Measurements from ENCODE around the gene TET2.
A peak's percentile ranks its signal among the peaks of the same experiment; 100 is the strongest.

Gene TET2

GRCh38 chr4:105146276-105147015, at the start of gene TET2:
Gene TET2 (plus strand): TSS chr4:105146876. CDS start chr4:105233943, 87,067 bp downstream.
- peak; percentile 80 for DNase-seq (ENCODE audit: low read depth)
- H3K4me3 ChIP-seq (ENCODE audit: low read length), result peak within 1 kb of the TSS; percentile 92
- no peak for TF ChIP-seq CTCF (conservative IDR thresholded peaks at IDR 0.05; ENCODE audit: low read length)

- no peak overlapping the region for H3K4me3 ChIP-seq (ENCODE audit: low read length)
- no peak for DNase-seq (ENCODE audit: low read depth)
- TF ChIP-seq CTCF (conservative IDR thresholded peaks at IDR 0.05; ENCODE audit: low read length), result no peak
Measured at GRCh38 chr4:105102016-105102415, 44.7 kb upstream of the TET2 start.

- TF ChIP-seq CTCF (conservative IDR thresholded peaks at IDR 0.05; ENCODE audit: low read length), result no peak
- no peak overlapping the region for H3K4me3 ChIP-seq (ENCODE audit: low read length)
- DNase-seq (ENCODE audit: low read depth), result no peak
Measured at GRCh38 chr4:105106426-105106825, 40.2 kb upstream of the TET2 start.

- no peak for DNase-seq (ENCODE audit: low read depth)
- H3K4me3 ChIP-seq (ENCODE audit: low read length), result no peak overlapping the region
- no peak for TF ChIP-seq CTCF (conservative IDR thresholded peaks at IDR 0.05; ENCODE audit: low read length)
Measured at GRCh38 chr4:105107095-105107856, 39.4 kb upstream of the TET2 start.

- TF ChIP-seq CTCF (conservative IDR thresholded peaks at IDR 0.05; ENCODE audit: low read length), result no peak
- DNase-seq (ENCODE audit: low read depth), result no peak
- no peak overlapping the region for H3K4me3 ChIP-seq (ENCODE audit: low read length)
Measured at GRCh38 chr4:105108971-105109370, 37.7 kb upstream of the TET2 start.

GRCh38 chr4:105112274-105112673, 34.4 kb upstream of the TET2 start:
- DNase-seq (ENCODE audit: low read depth), result no peak
- no peak for TF ChIP-seq CTCF (conservative IDR thresholded peaks at IDR 0.05; ENCODE audit: low read length)
- no peak overlapping the region for H3K4me3 ChIP-seq (ENCODE audit: low read length)

- TF ChIP-seq CTCF (conservative IDR thresholded peaks at IDR 0.05; ENCODE audit: low read length), result no peak
- DNase-seq (ENCODE audit: low read depth), result no peak
- H3K4me3 ChIP-seq (ENCODE audit: low read length), result no peak overlapping the region
Measured at GRCh38 chr4:105113800-105114199, 32.9 kb upstream of the TET2 start.
